ENCODE measurements around the gene KCNJ14. TPM values are rescaled to one million over a fixed set of nuclear protein-coding genes. Genes with fewer than 3 reads are reported as not detected.
"Not testable (repeated sequence)": the region's sequence is repeated elsewhere in the genome, so short reads cannot be mapped to it uniquely, and the experiment has no call there.

Gene KCNJ14
- total RNA-seq, 2 donors from 2014 or later = 1.7 to 2.1 TPM

- no peaks in the 10 kb centered on the region for H3K9me3 Mint-ChIP-seq
- ATAC-seq (replicated peaks) = no peak
- H3K27me3 Mint-ChIP-seq = no peaks in the 10 kb centered on the region
- peaks cover 13% of the 10 kb centered on the region for H3K4me1 Mint-ChIP-seq
- no peaks in the 10 kb centered on the region for H3K36me3 Mint-ChIP-seq (ENCODE audit: low read depth)
- H3K27ac Mint-ChIP-seq = peak overlapping the region; percentile 60
- H3K4me3 Mint-ChIP-seq = no peak overlapping the region
These were observed 27.9 kb downstream of the KCNJ14 start for GRCh38 chr19:48483301-48483700.

DNA sequence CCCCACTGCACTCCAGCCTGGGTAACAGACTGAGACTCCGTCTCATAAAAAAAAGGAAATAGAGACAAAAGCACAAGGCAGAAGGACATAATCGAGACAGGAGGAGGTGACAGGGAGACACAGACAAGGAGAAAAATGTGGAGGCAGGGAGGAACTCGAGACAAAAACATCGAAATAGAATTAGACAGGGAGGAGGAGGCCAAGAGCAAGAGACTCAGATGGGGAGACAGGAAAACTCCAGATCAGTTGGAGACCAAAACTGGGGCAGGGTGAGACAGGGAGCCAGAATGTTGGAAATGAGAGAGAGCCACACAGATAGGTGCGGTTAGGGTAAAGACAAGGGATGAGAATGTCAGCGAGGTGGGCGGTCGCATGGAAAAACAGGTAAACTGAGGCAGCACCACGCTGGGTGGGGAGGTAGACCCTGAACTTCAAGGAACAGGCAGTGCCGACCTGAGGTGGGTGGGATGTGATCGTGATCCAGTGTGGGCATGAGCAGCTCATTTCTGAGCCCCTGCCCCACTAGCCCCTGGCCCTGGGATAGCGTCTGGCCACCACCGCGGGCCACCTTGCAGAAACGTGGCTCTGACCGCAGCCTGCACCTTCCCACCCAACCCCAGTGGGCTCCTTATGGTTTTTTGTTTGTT, 29.0 kb downstream of the KCNJ14 start:
- Mint-ChIP-seq H3K9me3 (no peaks in the 10 kb centered on the region), H3K27me3 (no peaks in the 10 kb centered on the region), H3K4me1 (peaks cover 12% of the 10 kb centered on the region), H3K36me3 (ENCODE audit: low read depth) (no peaks in the 10 kb centered on the region), H3K27ac (no peak overlapping the region), H3K4me3 (no peak overlapping the region)
- ATAC-seq (replicated peaks) = no peak

- no peaks in the 10 kb centered on the region for H3K9me3 Mint-ChIP-seq
- ATAC-seq (replicated peaks) = no peak
- H3K27ac Mint-ChIP-seq = no peak overlapping the region
- no peaks in the 10 kb centered on the region for H3K36me3 Mint-ChIP-seq (ENCODE audit: low read depth)
- peaks cover 8% of the 10 kb centered on the region for H3K4me1 Mint-ChIP-seq
- no peaks in the 10 kb centered on the region for H3K27me3 Mint-ChIP-seq
- no peak overlapping the region for H3K4me3 Mint-ChIP-seq
These were observed 29.7 kb downstream of the KCNJ14 start for GRCh38 chr19:48484931-48485612.

GRCh38 chr19:48486706-48487105, 31.3 kb downstream of the KCNJ14 start:
- not testable (repeated sequence) for H3K27ac Mint-ChIP-seq; H3K4me1 Mint-ChIP-seq; ATAC-seq (replicated peaks); H3K4me3 Mint-ChIP-seq; H3K27me3 Mint-ChIP-seq; H3K9me3 Mint-ChIP-seq; H3K36me3 Mint-ChIP-seq (ENCODE audit: low read depth)

DNA sequence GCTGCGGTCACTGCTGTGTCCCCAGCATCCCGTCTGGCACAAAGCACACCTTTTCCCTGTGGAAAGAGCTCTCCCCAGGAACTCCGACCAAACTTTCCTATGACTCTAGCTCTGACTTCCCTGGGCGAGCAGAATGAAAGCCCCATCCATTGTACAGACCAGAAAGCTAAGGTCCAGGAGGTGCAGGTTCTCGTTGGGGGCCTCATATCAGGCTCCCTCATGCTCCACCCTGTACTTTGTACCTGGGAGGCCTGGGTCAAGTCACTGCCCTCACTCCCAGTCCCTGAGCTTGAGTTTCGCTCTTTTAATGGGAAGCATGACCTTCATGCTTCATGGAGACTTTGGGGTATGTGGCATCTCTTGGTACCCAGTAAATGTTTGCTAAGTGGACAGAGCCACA, 32.2 kb downstream of the KCNJ14 start:
- no peaks in the 10 kb centered on the region for H3K9me3 Mint-ChIP-seq
- H3K4me3 Mint-ChIP-seq = no peak overlapping the region
- peaks cover 13% of the 10 kb centered on the region for H3K27me3 Mint-ChIP-seq
- ATAC-seq (replicated peaks) = no peak
- H3K36me3 Mint-ChIP-seq (ENCODE audit: low read depth) = no peaks in the 10 kb centered on the region
- H3K4me1 Mint-ChIP-seq = peaks cover 15% of the 10 kb centered on the region
- H3K27ac Mint-ChIP-seq = no peak overlapping the region

DNA sequence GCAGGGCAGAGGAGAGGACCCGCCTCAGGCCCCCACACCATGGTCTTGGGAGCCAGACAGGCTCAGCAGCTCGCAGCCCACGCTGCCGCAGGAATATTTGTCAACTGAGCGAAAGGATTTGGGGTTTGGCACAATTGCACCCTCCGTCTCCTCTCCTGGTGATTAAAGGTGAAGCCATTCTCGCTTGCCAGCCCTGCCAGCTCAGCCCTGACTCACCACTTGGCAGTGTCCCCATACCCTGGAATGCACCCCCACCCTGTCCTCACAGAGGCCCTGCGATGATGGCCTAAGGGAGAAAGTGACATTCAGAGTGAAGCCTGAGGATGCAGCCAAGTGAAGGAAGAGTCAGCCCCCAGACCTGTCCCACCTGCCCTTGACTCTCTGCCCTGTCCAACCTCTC, 32.6 kb downstream of the KCNJ14 start:
- H3K4me1 Mint-ChIP-seq = peaks cover 20% of the 10 kb centered on the region
- no peak overlapping the region for H3K4me3 Mint-ChIP-seq
- H3K27me3 Mint-ChIP-seq = peaks cover 15% of the 10 kb centered on the region
- no peak overlapping the region for H3K27ac Mint-ChIP-seq
- no peaks in the 10 kb centered on the region for H3K9me3 Mint-ChIP-seq
- no peak for ATAC-seq (replicated peaks)
- no peaks in the 10 kb centered on the region for H3K36me3 Mint-ChIP-seq (ENCODE audit: low read depth)

DNA sequence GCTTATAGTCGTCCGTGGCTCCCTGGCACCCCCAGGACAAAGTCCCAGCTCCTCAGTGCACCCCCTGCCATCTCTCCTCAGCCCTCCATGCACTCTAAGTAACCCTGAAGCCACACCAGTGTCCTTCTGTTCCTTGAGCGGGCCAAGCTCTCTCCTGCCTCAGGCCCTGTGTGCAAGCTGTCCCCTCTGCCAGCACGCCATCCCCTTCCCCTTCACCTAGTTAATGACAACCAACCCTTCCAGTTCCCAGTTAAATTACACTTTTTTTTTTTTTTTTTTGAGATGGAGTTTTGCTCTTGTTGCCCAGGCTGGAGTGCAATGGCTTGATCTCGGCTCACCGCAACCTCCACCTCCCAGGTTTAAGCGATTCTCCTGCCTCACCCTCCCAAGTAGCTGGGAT, 33.1 kb downstream of the KCNJ14 start:
- peaks cover 20% of the 10 kb centered on the region for H3K4me1 Mint-ChIP-seq
- H3K27ac Mint-ChIP-seq; H3K36me3 Mint-ChIP-seq (ENCODE audit: low read depth); H3K4me3 Mint-ChIP-seq; ATAC-seq (replicated peaks); H3K9me3 Mint-ChIP-seq: not testable (repeated sequence)
- H3K27me3 Mint-ChIP-seq = peaks cover 15% of the 10 kb centered on the region

- peak; percentile 55 for ATAC-seq (replicated peaks)
- H3K27me3 Mint-ChIP-seq = peaks cover 20% of the 10 kb centered on the region
- no peak overlapping the region for H3K4me3 Mint-ChIP-seq
- H3K27ac Mint-ChIP-seq = no peak overlapping the region
- H3K4me1 Mint-ChIP-seq = peaks cover 20% of the 10 kb centered on the region
- H3K36me3 Mint-ChIP-seq (ENCODE audit: low read depth) = no peaks in the 10 kb centered on the region
- no peaks in the 10 kb centered on the region for H3K9me3 Mint-ChIP-seq
These were observed 34.3 kb downstream of the KCNJ14 start for GRCh38 chr19:48489608-48490216.

- H3K4me3 Mint-ChIP-seq = peak overlapping the region; percentile 52
- no peaks in the 10 kb centered on the region for H3K9me3 Mint-ChIP-seq
- peaks cover 20% of the 10 kb centered on the region for H3K4me1 Mint-ChIP-seq
- H3K27ac Mint-ChIP-seq = no peak overlapping the region
- H3K36me3 Mint-ChIP-seq (ENCODE audit: low read depth) = no peaks in the 10 kb centered on the region
- peaks cover 27% of the 10 kb centered on the region for H3K27me3 Mint-ChIP-seq
- ATAC-seq (replicated peaks) = no peak
These were observed 35.8 kb downstream of the KCNJ14 start for GRCh38 chr19:48490981-48491792.

GRCh38 chr19:48491793-48492123, 36.4 kb downstream of the KCNJ14 start:
- no peak for ATAC-seq (replicated peaks)
- peak overlapping the region; percentile 52 for H3K4me3 Mint-ChIP-seq
- no peaks in the 10 kb centered on the region for H3K36me3 Mint-ChIP-seq (ENCODE audit: low read depth)
- H3K9me3 Mint-ChIP-seq = no peaks in the 10 kb centered on the region
- no peak overlapping the region for H3K27ac Mint-ChIP-seq
- peaks cover 27% of the 10 kb centered on the region for H3K27me3 Mint-ChIP-seq
- peaks cover 20% of the 10 kb centered on the region for H3K4me1 Mint-ChIP-seq

GRCh38 chr19:48492925-48493717, 37.7 kb downstream of the KCNJ14 start:
- H3K4me3 Mint-ChIP-seq = peak overlapping the region; percentile 52
- H3K36me3 Mint-ChIP-seq (ENCODE audit: low read depth) = no peaks in the 10 kb centered on the region
- H3K27me3 Mint-ChIP-seq = peaks cover 27% of the 10 kb centered on the region
- peaks cover 20% of the 10 kb centered on the region for H3K4me1 Mint-ChIP-seq
- no peak overlapping the region for H3K27ac Mint-ChIP-seq
- ATAC-seq (replicated peaks) = peak; percentile 79
- no peaks in the 10 kb centered on the region for H3K9me3 Mint-ChIP-seq

- Mint-ChIP-seq H3K4me1 (peaks cover 20% of the 10 kb centered on the region), H3K27me3 (peaks cover 27% of the 10 kb centered on the region), H3K4me3 (peak overlapping the region; percentile 76), H3K9me3 (no peaks in the 10 kb centered on the region), H3K36me3 (ENCODE audit: low read depth) (no peaks in the 10 kb centered on the region), H3K27ac (peak overlapping the region; percentile 42)
- peak; percentile 22 for ATAC-seq (replicated peaks)
These were observed 38.5 kb downstream of the KCNJ14 start for GRCh38 chr19:48493718-48494401.

DNA sequence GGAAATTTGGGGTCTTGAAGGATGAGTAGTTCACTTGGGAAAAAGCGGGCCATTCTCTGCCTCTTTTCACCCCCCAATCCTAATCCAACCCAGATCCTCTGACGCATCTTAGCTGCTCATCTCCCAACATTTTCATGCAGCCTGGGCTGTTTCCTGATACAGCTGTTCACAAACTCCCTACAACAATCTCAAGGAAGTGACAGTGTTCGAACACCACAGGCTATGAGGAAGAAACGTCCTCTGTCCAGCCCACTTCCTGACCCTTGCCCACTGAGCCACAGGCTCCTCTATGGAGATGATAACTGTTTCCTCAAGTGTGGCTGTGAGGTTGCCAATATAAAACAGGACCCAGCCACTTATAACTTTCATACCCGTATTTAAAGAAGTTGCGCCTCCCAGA, 40.0 kb downstream of the KCNJ14 start:
- Mint-ChIP-seq H3K27me3 (peaks cover 27% of the 10 kb centered on the region), H3K4me3 (peak overlapping the region; percentile 76), H3K36me3 (ENCODE audit: low read depth) (no peaks in the 10 kb centered on the region), H3K4me1 (peaks cover 23% of the 10 kb centered on the region), H3K27ac (no peak overlapping the region), H3K9me3 (no peaks in the 10 kb centered on the region)
- ATAC-seq (replicated peaks) = no peak

All from activated T-helper 17 cell treated with anti-CD3 and anti-CD28 coated beads, Interleukin-2, amount 50 U/mL, for 72 hours (primary cell).